ENCODE data around the gene USP36. TPM values are rescaled to one million over a fixed set of nuclear protein-coding genes. Genes with fewer than 3 reads are reported as not detected.
"Not testable (repeated sequence)": the region's sequence is repeated elsewhere in the genome, so short reads cannot be mapped to it uniquely, and the experiment has no call there.

Gene USP36
- total RNA-seq, 1 experiment from 2014 or later: 16.3 TPM

- Histone ChIP-seq H3K4me3 (no peak overlapping the region), H3K27me3 (no peaks in the 10 kb centered on the region), H3K36me3 (peaks cover 72% of the 10 kb centered on the region), H3K9me3 (no peaks in the 10 kb centered on the region)
- DNase-seq: no peak
Observed at GRCh38 chr17:78791840-78792709, 48.5 kb downstream of the USP36 start.

- H3K9me3 ChIP-seq: no peaks in the 10 kb centered on the region
- H3K4me3 ChIP-seq: no peak overlapping the region
- no peak for DNase-seq
- peaks cover 59% of the 10 kb centered on the region for H3K36me3 ChIP-seq
- no peaks in the 10 kb centered on the region for H3K27me3 ChIP-seq
Observed at GRCh38 chr17:78790552-78790951, 50.1 kb downstream of the USP36 start.

GRCh38 chr17:78789663-78790181 is 50.9 kb downstream of the USP36 start:
- peaks cover 53% of the 10 kb centered on the region for H3K36me3 ChIP-seq
- H3K9me3 ChIP-seq: no peaks in the 10 kb centered on the region
- H3K27me3 ChIP-seq: no peaks in the 10 kb centered on the region
- DNase-seq: no peak
- H3K4me3 ChIP-seq: no peak overlapping the region

- no peaks in the 10 kb centered on the region for H3K9me3 ChIP-seq
- no peak overlapping the region for H3K4me3 ChIP-seq
- H3K27me3 ChIP-seq: no peaks in the 10 kb centered on the region
- DNase-seq: no peak
- peaks cover 49% of the 10 kb centered on the region for H3K36me3 ChIP-seq
Observed at GRCh38 chr17:78789149-78789662, 51.4 kb downstream of the USP36 start.

- no peak for DNase-seq
- H3K27me3 ChIP-seq: no peaks in the 10 kb centered on the region
- H3K4me3 ChIP-seq: no peak overlapping the region
- H3K9me3 ChIP-seq: no peaks in the 10 kb centered on the region
- peaks cover 42% of the 10 kb centered on the region for H3K36me3 ChIP-seq
Observed at GRCh38 chr17:78788451-78788850, 52.2 kb downstream of the USP36 start.

GRCh38 chr17:78787444-78787843 is 53.2 kb downstream of the USP36 start:
- Histone ChIP-seq H3K4me3 (no peak overlapping the region), H3K36me3 (peaks cover 36% of the 10 kb centered on the region), H3K9me3 (no peaks in the 10 kb centered on the region), H3K27me3 (no peaks in the 10 kb centered on the region)
- no peak for DNase-seq

- H3K9me3 ChIP-seq: no peaks in the 10 kb centered on the region
- H3K27me3 ChIP-seq: no peaks in the 10 kb centered on the region
- H3K4me3 ChIP-seq: no peak overlapping the region
- peaks cover 20% of the 10 kb centered on the region for H3K36me3 ChIP-seq
- DNase-seq: no peak
Observed at GRCh38 chr17:78785663-78786057, 55.0 kb downstream of the USP36 start.

- H3K36me3 ChIP-seq: peaks cover 15% of the 10 kb centered on the region
- no peak overlapping the region for H3K4me3 ChIP-seq
- no peaks in the 10 kb centered on the region for H3K27me3 ChIP-seq
- no peak for DNase-seq
- no peaks in the 10 kb centered on the region for H3K9me3 ChIP-seq
Observed at GRCh38 chr17:78785011-78785662, 55.5 kb downstream of the USP36 start.

GRCh38 chr17:78784352-78784751 is 56.3 kb downstream of the USP36 start:
- Histone ChIP-seq H3K9me3 (no peaks in the 10 kb centered on the region), H3K4me3 (no peak overlapping the region), H3K36me3 (peaks cover 12% of the 10 kb centered on the region), H3K27me3 (no peaks in the 10 kb centered on the region)
- no peak for DNase-seq

GRCh38 chr17:78783711-78784324 is 56.8 kb downstream of the USP36 start:
- H3K9me3 ChIP-seq: no peaks in the 10 kb centered on the region
- H3K4me3 ChIP-seq: no peak overlapping the region
- H3K27me3 ChIP-seq: no peaks in the 10 kb centered on the region
- H3K36me3 ChIP-seq: peaks cover 12% of the 10 kb centered on the region
- no peak for DNase-seq

GRCh38 chr17:78781893-78782304 is 58.7 kb downstream of the USP36 start, which contains the start of gene CYTH1:
TSS of gene CYTH1 (minus strand) at chr17:78782273. CDS start at chr17:78782223, 50 bp downstream.
- Histone ChIP-seq H3K4me3 (peak within 1 kb of the TSS; percentile 87), H3K27me3 (no peaks in the 10 kb centered on the region), H3K9me3 (no peaks in the 10 kb centered on the region), H3K36me3 (0 out of 2 replicates have a peak, but pooled peaks cover 2% of the 10 kb centered on the region)
- DNase-seq: no peak

- H3K36me3 ChIP-seq: no peaks in the 10 kb centered on the region
- H3K9me3 ChIP-seq: no peaks in the 10 kb centered on the region
- DNase-seq: peak; percentile 52
- no peaks in the 10 kb centered on the region for H3K27me3 ChIP-seq
- peak overlapping the region; percentile 64 for H3K4me3 ChIP-seq
Observed at GRCh38 chr17:78781104-78781892, 59.3 kb downstream of the USP36 start.

GRCh38 chr17:78780335-78780734 is 60.3 kb downstream of the USP36 start:
- Histone ChIP-seq H3K9me3 (no peaks in the 10 kb centered on the region), H3K4me3 (no peak overlapping the region), H3K27me3 (no peaks in the 10 kb centered on the region), H3K36me3 (no peaks in the 10 kb centered on the region)
- no peak for DNase-seq

- no peak for DNase-seq
- H3K4me3 ChIP-seq: no peak overlapping the region
- no peaks in the 10 kb centered on the region for H3K9me3 ChIP-seq
- no peaks in the 10 kb centered on the region for H3K36me3 ChIP-seq
- no peaks in the 10 kb centered on the region for H3K27me3 ChIP-seq
Observed at GRCh38 chr17:78779850-78780249, 60.8 kb downstream of the USP36 start.

- DNase-seq, H3K9me3 ChIP-seq, H3K27me3 ChIP-seq: not testable (repeated sequence)
Observed at GRCh38 chr17:78779286-78779651, 61.3 kb downstream of the USP36 start.

GRCh38 chr17:78777881-78778280 is 62.7 kb downstream of the USP36 start:
- Histone ChIP-seq H3K9me3 (no peaks in the 10 kb centered on the region), H3K36me3 (no peaks in the 10 kb centered on the region), H3K4me3 (no peak overlapping the region), H3K27me3 (no peaks in the 10 kb centered on the region)
- no peak for DNase-seq

More at GRCh38 chr17:78779286-78779651, 61.3 kb downstream of the USP36 start:
- not testable (repeated sequence) for H3K4me3 ChIP-seq, H3K36me3 ChIP-seq
